Prostate gland (tissue), 2 donors: Measurements from ENCODE around the gene TOPAZ1. TPM values are rescaled to one million over a fixed set of nuclear protein-coding genes. Genes with fewer than 3 reads are reported as not detected.

Experiments
- DNase-seq: peaks from one replicate; pipeline ENCODE4 v3.0.0-alpha.2; 2019; ENCODE audit warnings: low spot score
- H3K27ac ChIP-seq, 2 donors: fragments of 200-600 bp; sonication (generic); 2 replicates each; pipeline ENCODE4 v1.5.1; 2017 to 2019
- H3K27me3 ChIP-seq: fragments of 200-600 bp; sonication (generic); replicated peaks from 2 replicates; pipeline ENCODE4 v1.5.1; 2019; ENCODE audit not compliant: insufficient read depth
- H3K36me3 ChIP-seq, 2 donors: fragments of 200-600 bp; sonication (generic); 1 replicate in 1 of 2; 2 replicates in 1 of 2; pipeline versions ENCODE4 v1.5.1 to v1.8.1; 2017 to 2019
- H3K4me1 ChIP-seq: fragments of 200-600 bp; sonication (generic); replicated peaks from 2 replicates; pipeline ENCODE4 v1.5.1; 2019
- H3K4me3 ChIP-seq, 2 donors: fragments of 200-600 bp; sonication (generic); 2 replicates each; pipeline ENCODE4 v1.5.1; 2017 to 2019
- H3K9me3 ChIP-seq: fragments of 200-600 bp; sonication (generic); 2 replicates; pipeline ENCODE4 v1.5.1; 2017
- CTCF ChIP-seq, 4 experiments: fragments of 200-600 bp in 2 of 4; fragments of 450-650 bp in 2 of 4; sonication (generic) in 2 of 4; IDR thresholded peaks; 1 replicate in 3 of 4; 2 replicates in 1 of 4; pipeline ENCODE4 v1.5.1; 2016 to 2019; ENCODE audit warnings: antibody characterized with exemption in 4 of 4, mild to moderate bottlenecking in 2 of 4, moderate library complexity in 2 of 4
- POLR2A ChIP-seq: fragments of 450-650 bp; IDR thresholded peaks from one replicate; pipeline ENCODE4 v1.6.1; 2016; ENCODE audit warnings: antibody characterized with exemption, mild to moderate bottlenecking
- POLR2AphosphoS5 ChIP-seq: sonication (generic); formaldehyde crosslinking; IDR thresholded peaks from one replicate; pipeline ENCODE4 v1.6.1; 2017; ENCODE audit warnings: antibody characterized with exemption
- WGBS: methylation state at CpG from one replicate; pipeline ENCODE4 v1.1.5; 2018; 5-methylcytosine and 5-hydroxymethylcytosine counted together
- intact Hi-C: fragments of 100-400 bp; cut with DNase I; formaldehyde crosslinking; loops from one replicate; pipeline ENCODE4 v1.14.2; 2022
- total RNA-seq, 2 donors: library from RNA; depleted of rRNA; stranded (reverse); fragments of >200 nt; gene quantifications; one replicate each; pipeline ENCODE4 v1.1.0, GENCODE V29; 2016

TOPAZ1 gene
- total RNA-seq, 2 donors from 2014 or later, result 3.4 TPM; not detected in 1

DNA sequence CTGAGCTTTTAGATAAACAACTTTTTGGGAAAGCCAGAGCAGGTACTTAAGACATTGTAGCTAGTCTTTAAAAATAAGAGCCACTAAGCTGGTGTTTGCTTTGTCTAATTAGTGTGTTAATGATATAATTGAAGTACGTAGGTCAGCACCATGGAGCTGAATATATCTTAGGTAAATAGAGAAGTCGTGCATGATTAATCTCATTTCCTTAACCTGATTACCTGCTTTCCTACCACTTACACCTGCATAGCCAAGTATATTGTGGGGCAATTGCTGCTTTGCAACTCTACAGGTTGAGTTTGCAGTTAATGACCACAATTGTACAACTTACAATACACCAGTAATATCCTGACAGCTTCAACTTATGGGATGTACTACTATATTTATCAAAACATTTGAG, 17.6 kb upstream of the TOPAZ1 start:
- Histone ChIP-seq H3K4me3 (no peak overlapping the region), H3K27me3 (no peaks in the 10 kb centered on the region), H3K9me3 (no peaks in the 10 kb centered on the region), H3K36me3 (no peaks in the 10 kb centered on the region), H3K4me1 (no peaks in the 10 kb centered on the region), H3K27ac (no peak overlapping the region)
- intact Hi-C loops, result no loop called here
- no peak for DNase-seq
- TF ChIP-seq POLR2AphosphoS5 (no peak), POLR2A (no peak), CTCF (IDR thresholded peaks at IDR 0.05) (no peak)
- WGBS, result 62% methylated on average over 2 of the region's 2 CpGs

DNA sequence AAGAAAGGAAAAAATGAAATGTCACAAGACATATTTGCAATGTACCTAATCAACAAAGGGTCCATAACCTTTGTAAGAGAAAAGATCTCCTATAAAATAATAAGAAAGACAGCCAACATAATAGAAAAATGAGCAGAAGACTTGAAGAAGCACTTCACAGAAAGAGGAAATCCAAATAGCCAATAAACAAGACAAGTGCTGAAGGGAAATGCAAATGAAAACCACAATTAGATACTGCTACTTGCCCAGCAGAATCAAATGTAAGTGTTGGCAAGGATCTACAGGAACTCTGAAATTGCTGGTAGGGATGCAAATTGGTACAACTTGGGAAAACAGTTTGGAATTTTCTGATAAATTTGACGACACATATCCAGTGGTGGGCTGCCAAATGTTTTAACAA, 15.1 kb upstream of the TOPAZ1 start:
- Histone ChIP-seq H3K4me3 (no peak overlapping the region), H3K36me3 (no peaks in the 10 kb centered on the region), H3K27me3 (no peaks in the 10 kb centered on the region), H3K9me3 (no peaks in the 10 kb centered on the region), H3K4me1 (no peaks in the 10 kb centered on the region), H3K27ac (no peak overlapping the region)
- intact Hi-C loops, result no loop called here
- no peak for TF ChIP-seq CTCF (IDR thresholded peaks at IDR 0.05)
- no peak for TF ChIP-seq POLR2AphosphoS5
- no peak for TF ChIP-seq POLR2A
- no peak for DNase-seq
- 73% methylated on average over 1 of the region's 1 CpG for WGBS

DNA sequence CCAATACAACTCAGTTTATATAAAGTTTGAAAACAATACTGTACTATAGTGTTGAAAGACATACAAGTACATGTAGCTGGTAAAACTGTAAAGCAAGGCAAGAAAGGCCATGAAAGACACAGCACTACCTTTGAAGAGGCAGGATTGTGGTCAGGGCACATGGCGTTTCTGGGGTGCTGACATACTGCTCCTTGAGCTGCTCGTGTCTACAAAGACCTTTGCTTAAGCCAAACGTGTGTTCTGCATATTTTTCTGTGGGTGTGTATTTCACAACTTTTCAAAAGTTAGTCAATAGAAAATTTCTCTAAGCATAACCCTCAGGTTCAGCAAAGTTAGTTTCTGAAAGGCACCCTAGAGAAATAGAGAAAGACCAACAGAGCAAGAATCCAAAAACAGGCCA, 14.1 kb upstream of the TOPAZ1 start:
- Histone ChIP-seq H3K27ac (no peak overlapping the region), H3K36me3 (no peaks in the 10 kb centered on the region), H3K27me3 (no peaks in the 10 kb centered on the region), H3K4me3 (no peak overlapping the region), H3K9me3 (no peaks in the 10 kb centered on the region), H3K4me1 (no peaks in the 10 kb centered on the region)
- WGBS, result 77% methylated on average over 3 of the region's 3 CpGs
- TF ChIP-seq POLR2AphosphoS5 (no peak), CTCF (IDR thresholded peaks at IDR 0.05) (no peak), POLR2A (no peak)
- intact Hi-C loops, result no loop called here
- DNase-seq, result no peak

GRCh38 chr3:44228900-44229299, 12.8 kb upstream of the TOPAZ1 start:
- WGBS, result 92% methylated on average over 4 of the region's 4 CpGs
- Histone ChIP-seq H3K9me3 (no peaks in the 10 kb centered on the region), H3K27ac (no peak overlapping the region), H3K4me1 (no peaks in the 10 kb centered on the region), H3K4me3 (no peak overlapping the region), H3K27me3 (no peaks in the 10 kb centered on the region), H3K36me3 (no peaks in the 10 kb centered on the region)
- no peak for TF ChIP-seq POLR2AphosphoS5
- no peak for TF ChIP-seq CTCF (IDR thresholded peaks at IDR 0.05)
- no peak for TF ChIP-seq POLR2A
- intact Hi-C loops, result no loop called here
- DNase-seq, result no peak

DNA sequence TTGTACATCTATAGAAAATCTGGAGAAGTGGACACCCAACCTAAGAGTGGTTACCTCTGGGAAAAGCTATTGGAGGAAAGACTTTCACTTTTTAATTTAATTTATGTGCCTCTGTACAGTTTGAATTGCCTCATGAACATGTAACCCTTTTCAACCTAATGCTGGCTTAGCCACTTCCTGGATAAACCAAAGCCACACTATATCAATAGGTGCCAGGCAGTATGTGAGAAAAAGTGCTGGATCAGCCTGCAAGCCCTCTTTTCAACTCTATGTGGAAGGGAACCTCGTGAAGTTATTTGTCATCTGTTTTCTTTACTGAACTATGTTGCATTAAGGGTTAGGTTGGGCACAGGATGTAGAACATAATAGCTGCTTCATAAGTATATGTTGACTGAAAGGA, 9.3 kb upstream of the TOPAZ1 start:
- H3K27ac ChIP-seq, result no peak overlapping the region
- H3K4me1 ChIP-seq, result no peaks in the 10 kb centered on the region
- WGBS, result 37% methylated on average over 1 of the region's 1 CpG
- no peaks in the 10 kb centered on the region for H3K27me3 ChIP-seq
- H3K4me3 ChIP-seq, result no peak overlapping the region
- TF ChIP-seq POLR2A, result no peak
- no peak for TF ChIP-seq CTCF (IDR thresholded peaks at IDR 0.05)
- no peak for TF ChIP-seq POLR2AphosphoS5
- intact Hi-C loops, result no loop called here
- no peaks in the 10 kb centered on the region for H3K36me3 ChIP-seq
- H3K9me3 ChIP-seq, result no peaks in the 10 kb centered on the region
- DNase-seq, result no peak
